HFF-Myc (cell line): ENCODE measurements around the gene LSS.

ENCODE experiments used
- DNase-seq: peaks from one replicate; pipeline ENCODE4 v3.0.0-alpha.2; 2011; ENCODE audit warnings: low read depth; ENCODE audit errors: extremely low read depth
- H3K4me3 ChIP-seq: replicated peaks from 2 replicates; pipeline ENCODE4 v1.5.1; 2011; ENCODE audit warnings: low read depth, mild to moderate bottlenecking, control low read depth, low read length
- TF ChIP-seq, protein P1 (sequence below): IDR thresholded peaks from 2 replicates; pipeline ENCODE4 v1.5.1; 2012; ENCODE audit warnings: mild to moderate bottlenecking, low read depth, low read length, control low read depth; ENCODE audit errors: missing control alignments

LSS gene

DNA sequence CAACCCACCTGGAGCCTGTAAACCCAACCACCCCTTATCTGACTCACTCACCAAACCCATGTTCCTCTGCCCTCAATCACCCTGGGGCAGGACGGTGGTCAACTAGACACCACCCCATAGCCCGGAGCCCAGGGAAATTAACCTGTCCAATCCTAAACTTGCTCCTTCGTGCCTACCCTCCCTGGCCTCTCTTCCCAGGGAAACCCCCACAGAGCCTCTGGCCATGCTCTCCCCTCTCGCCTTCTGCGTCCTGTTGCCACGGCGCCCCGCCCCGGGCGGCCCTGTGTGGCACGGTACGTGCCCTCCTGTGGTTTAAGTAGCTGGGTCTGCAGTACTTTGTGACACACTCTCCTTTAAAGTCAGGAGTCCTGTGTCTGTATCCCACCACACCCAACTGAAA, 69.2 kb downstream of the LSS start:
- no peak for DNase-seq
- TF ChIP-seq, protein P1, sequence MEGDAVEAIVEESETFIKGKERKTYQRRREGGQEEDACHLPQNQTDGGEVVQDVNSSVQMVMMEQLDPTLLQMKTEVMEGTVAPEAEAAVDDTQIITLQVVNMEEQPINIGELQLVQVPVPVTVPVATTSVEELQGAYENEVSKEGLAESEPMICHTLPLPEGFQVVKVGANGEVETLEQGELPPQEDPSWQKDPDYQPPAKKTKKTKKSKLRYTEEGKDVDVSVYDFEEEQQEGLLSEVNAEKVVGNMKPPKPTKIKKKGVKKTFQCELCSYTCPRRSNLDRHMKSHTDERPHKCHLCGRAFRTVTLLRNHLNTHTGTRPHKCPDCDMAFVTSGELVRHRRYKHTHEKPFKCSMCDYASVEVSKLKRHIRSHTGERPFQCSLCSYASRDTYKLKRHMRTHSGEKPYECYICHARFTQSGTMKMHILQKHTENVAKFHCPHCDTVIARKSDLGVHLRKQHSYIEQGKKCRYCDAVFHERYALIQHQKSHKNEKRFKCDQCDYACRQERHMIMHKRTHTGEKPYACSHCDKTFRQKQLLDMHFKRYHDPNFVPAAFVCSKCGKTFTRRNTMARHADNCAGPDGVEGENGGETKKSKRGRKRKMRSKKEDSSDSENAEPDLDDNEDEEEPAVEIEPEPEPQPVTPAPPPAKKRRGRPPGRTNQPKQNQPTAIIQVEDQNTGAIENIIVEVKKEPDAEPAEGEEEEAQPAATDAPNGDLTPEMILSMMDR = no peak
- H3K4me3 ChIP-seq = no peak overlapping the region

DNA sequence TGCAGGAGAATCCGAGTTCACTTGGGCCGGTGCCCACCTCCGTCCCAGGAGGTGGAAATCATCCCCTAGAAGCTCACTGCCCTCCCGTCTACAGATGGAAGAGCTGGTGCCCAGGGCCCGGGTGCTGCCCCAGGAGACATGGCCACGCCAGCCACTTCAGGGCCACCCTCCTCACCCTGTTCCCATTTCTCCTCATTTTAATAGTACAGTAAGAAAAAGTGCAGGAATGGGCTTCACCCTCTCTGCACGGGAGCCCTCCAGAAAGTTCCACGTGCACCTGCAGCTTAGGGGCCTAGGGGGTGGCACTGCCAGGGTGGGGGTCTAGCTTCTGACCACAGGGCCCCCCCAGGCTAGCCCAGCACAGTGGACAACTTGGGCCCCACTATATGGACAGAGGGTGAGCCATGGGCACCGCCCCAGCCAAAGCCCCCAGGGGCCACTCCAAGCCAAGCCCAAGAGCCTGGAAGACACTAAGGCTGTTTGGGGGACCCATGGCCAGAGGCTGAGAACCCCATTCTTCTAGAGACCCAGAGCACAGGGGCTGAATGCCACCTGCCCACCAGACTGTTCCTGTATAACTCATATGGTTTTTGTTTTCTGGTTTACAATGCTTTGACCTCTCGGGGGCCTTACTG, 69.8 kb downstream of the LSS start:
- TF ChIP-seq, protein P1 = no peak
- H3K4me3 ChIP-seq = no peak overlapping the region
- no peak for DNase-seq

DNA sequence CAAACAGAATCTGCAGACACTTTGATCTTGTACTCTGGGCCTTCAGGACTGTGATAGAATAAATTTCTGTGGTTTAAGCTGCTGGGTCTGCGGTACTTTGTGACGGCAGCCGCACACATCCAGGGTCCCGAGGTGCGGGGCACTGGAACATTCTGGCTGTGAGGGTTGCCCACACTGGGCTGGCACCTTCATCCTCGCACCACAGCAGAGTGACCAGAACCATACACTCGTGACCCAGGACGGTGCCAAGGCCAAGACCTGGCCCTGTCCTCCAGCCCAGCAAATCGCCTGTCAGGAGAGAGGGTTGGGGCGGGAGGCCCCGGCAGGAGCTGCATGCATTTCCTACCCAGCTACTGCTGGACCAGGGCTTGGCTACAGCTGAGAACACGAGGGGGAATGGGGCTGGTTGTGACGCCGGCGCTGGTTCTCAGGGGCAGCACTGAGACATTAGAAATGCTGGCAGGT, 70.6 kb downstream of the LSS start:
- no peak for DNase-seq
- TF ChIP-seq, protein P1 = no peak
- H3K4me3 ChIP-seq = no peak overlapping the region

DNA sequence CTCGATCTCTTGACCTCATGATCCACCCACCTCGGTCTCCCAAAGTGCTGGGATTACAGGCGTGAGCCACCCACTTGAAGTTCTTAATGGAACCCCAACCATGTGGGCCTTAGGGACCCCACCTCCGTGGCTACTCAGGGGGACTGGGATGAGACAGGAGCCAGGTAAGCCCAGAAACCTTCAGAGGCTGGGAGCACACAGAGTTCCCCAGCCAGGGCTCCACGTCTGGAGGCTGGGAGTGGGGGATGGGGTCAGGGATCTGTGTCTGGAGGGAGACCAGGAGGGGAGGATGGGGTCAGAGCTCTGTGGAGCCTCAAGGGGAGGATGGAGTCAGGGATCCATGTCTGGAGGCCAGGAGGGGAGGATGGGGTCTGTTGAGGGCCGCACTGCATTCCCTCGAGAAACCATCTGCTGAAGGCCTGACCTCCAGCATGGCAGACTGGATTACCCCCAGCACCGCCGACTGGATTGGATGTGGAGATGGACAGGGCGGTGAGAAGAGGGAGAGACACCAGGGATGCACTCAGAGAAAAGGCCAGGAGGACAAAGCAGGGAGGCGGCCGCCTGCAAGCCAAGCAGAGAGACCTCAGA, 71.1 kb downstream of the LSS start:
- no peak for DNase-seq
- H3K4me3 ChIP-seq = no peak overlapping the region
- TF ChIP-seq, protein P1 = no peak

DNA sequence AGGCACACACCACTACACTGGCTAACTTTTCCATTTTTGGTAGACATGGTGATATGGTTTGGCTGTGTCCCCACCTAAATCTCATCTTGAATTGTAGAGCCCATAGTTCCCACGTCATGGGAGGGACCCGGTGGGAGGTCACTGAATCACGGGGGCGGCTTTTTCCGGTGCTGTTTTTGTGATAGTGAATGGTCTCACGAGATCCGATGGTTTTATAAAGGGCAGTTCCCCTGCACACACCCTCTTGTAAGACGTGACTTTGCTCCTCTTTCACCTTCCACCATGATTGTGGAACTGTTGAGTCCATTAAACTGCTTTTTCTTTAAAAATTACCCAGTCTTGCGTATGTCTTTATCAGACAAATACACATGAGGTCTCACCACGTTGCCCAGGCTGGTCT, 71.9 kb downstream of the LSS start:
- no peak overlapping the region for H3K4me3 ChIP-seq
- DNase-seq = no peak
- TF ChIP-seq, protein P1 = no peak

DNA sequence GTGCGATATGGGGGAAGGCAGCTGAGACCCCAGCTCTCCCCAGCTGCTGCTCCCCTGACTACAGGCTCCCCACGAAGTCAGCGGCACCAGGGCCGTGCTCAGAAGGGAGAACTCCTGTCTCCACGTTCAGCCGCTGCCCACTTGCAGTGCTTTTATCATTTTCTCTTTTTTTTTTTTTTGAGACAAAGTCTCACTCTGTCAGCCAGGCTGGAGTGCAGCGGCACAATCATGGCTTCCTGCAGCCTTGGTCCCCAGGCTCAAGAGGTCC, 72.3 kb downstream of the LSS start:
- H3K4me3 ChIP-seq = no peak overlapping the region
- DNase-seq = no peak
- TF ChIP-seq, protein P1 = no peak
